Retinal pigment epithelial cell (primary cell): ENCODE measurements around the gene PTPRN2.

ENCODE experiments used
- DNase-seq: peaks from one replicate; pipeline ENCODE4 v3.0.0-alpha.2; 2010; ENCODE audit warnings: low read depth
- H3K4me3 ChIP-seq: 2 replicates; pipeline ENCODE4 v1.5.1; 2011; ENCODE audit warnings: mild to moderate bottlenecking, low read length, control low read depth, moderate library complexity
- CTCF ChIP-seq: conservative IDR thresholded peaks from 2 replicates; pipeline ENCODE4 v1.5.1; 2011; ENCODE audit warnings: low read depth, low read length, control low read depth, inconsistent platforms

The PTPRN2 gene

GRCh38 chr7:157550300-157551275, 1037.0 kb downstream of the PTPRN2 start:
- DNase-seq: no peak

DNA sequence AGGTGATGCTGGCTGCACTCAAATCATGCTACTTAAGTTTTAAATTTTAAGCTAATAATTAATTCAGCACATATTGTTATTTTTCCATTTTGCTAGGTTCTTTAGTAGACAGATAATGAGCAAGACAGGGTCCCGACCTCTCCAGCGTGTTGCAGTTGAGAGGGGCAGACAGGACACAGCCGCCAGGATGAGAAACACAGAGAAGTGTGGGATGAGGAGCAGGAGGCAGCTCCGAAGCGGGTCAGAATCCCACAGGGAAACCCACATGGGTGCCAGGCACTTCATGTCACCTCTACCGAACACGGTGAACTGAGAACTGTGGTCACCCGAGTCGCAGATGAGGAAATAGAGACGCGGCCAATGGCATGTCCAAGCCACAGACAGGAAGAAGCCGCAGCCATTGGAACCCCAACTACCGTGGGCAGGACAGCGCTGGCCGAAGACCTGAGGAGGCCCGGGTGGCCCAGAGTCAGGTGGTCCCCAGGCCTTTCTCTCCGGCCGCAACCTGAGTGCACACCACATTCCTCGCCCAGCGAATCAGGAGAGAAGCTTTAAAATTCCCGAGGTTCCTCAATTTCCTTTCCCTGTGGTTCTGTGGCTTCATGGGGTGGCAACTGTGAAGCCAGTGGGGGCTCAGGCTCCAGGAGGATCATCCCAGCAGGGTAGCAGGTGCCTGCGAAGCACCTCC, 1037.9 kb downstream of the PTPRN2 start:
- no peak overlapping the region for H3K4me3 ChIP-seq
- no peak for DNase-seq
- TF ChIP-seq CTCF: no peak

More at GRCh38 chr7:157550300-157551275, 1037.0 kb downstream of the PTPRN2 start:
- H3K4me3 ChIP-seq: no peak overlapping the region
- TF ChIP-seq CTCF: no peak

DNA sequence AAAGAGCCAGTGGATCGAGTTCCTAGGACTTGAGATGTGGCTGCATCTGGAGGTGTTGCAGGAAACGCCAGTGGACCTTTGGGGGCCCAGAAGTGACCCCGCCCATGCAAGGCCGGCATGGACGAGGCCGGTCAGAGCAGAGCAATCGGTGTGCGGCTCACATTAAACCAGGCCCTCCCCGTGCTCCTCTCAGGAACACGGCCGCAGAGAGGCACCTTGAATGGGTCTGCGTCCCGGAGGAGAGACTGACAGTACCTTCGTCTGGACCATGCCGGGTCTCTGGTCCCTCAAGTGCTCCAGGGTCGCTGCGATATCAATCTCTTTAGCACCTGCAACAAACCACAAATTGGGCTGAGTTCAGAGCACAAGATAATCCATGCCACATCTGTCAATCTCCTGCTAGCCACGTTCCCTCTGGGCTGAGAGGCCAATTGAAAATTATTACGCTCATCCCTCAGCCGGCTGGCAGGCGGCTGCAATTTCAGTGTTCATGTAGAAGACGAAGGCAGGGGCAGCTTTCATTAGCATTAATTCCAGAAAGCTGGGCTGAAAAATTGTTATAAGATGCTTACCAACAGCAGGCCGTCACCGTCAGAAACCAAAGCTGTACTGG, 1038.8 kb downstream of the PTPRN2 start:
- no peak overlapping the region for H3K4me3 ChIP-seq
- no peak for TF ChIP-seq CTCF
- no peak for DNase-seq

DNA sequence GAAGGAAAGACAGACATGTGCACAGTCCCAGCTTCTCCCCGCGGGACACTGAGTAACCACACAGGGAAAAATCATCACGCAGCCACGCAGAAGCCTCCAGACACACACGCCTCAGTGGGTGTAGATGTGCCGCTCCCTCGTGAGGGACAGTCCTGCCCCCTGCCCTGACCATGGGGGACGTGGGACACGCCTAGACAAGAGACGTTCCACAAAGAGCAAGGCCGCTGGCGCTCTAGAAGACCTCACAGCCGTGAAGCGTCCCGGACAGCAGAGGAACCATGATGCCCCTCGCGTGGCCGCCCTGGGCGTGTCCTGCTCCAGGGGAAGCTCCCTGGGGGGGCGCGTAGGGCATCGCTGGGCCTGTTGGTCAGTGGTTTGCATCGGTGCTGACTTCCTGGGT, 1040.0 kb downstream of the PTPRN2 start:
- TF ChIP-seq CTCF: no peak
- H3K4me3 ChIP-seq: no peak overlapping the region
- DNase-seq: no peak

- no peak for DNase-seq
- H3K4me3 ChIP-seq: no peak overlapping the region
- TF ChIP-seq CTCF: no peak
Observed at GRCh38 chr7:157547102-157547501, 1040.5 kb downstream of the PTPRN2 start.

DNA sequence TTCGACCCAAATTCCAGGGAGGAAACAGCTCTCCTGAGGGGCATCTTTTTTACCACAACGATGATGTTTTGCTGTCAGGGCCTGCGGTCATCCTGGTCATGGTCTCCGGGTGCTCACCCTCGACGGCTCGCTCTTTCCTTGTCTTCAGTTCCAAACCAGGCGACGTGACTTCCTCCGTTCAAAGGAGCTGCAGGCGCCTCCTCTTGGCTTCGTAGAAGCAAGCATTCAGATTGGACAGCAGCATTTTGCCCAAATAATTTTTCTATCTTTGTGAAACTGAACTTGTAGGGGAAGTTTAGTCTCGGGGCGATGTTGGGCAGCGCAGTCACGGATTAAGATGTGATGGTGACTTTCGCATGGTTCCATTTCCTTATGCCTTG, 1042.0 kb downstream of the PTPRN2 start:
- DNase-seq: no peak
- H3K4me3 ChIP-seq: no peak overlapping the region
- no peak for TF ChIP-seq CTCF
